Measurements from ENCODE around the gene KDM5B.
A peak's percentile ranks its signal among the peaks of the same experiment; 100 is the strongest.
"Not testable (repeated sequence)": the region's sequence is repeated elsewhere in the genome, so short reads cannot be mapped to it uniquely, and the experiment has no call there.

DNA sequence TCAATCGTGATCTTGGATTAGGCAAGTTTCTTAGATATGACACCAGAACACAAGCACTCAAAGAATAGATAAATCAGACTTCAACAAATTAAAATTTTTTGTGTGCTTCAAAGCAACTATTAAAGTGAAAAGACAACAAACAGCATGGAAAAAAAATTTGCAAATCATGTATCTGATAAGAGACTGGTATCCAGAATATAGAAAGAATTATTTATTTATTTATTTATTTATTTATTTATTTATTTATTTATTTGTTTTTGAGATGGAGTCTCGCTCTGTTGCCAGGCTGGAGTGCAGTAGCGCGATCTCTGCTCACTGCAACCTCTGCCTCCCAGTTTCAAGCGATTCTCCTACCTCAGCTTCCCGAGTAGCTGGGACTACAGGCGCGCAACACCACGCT, 21.0 kb upstream of the KDM5B start:
- not testable (repeated sequence) for TF ChIP-seq ZNF701 (tag by site-specific recombination; IDR thresholded peaks at IDR 0.05); BCL11B (tag by site-specific recombination; IDR thresholded peaks at IDR 0.05; ENCODE audit: low read depth); HOXA7 (CRISPR knock-in tag; IDR thresholded peaks at IDR 0.05; ENCODE audit: borderline replicate concordance); YY1 (tag by site-specific recombination; IDR thresholded peaks at IDR 0.05); ZBTB7A (tag by site-specific recombination; IDR thresholded peaks at IDR 0.05; ENCODE audit: low read depth); ZBTB1 (tag by site-specific recombination; IDR thresholded peaks at IDR 0.05); ZNF423 (tag by site-specific recombination; IDR thresholded peaks at IDR 0.05); ZNF184 (tag by site-specific recombination; IDR thresholded peaks at IDR 0.05); ZNF747 (tag by site-specific recombination; IDR thresholded peaks at IDR 0.05)
- TF ChIP-seq, protein P1, sequence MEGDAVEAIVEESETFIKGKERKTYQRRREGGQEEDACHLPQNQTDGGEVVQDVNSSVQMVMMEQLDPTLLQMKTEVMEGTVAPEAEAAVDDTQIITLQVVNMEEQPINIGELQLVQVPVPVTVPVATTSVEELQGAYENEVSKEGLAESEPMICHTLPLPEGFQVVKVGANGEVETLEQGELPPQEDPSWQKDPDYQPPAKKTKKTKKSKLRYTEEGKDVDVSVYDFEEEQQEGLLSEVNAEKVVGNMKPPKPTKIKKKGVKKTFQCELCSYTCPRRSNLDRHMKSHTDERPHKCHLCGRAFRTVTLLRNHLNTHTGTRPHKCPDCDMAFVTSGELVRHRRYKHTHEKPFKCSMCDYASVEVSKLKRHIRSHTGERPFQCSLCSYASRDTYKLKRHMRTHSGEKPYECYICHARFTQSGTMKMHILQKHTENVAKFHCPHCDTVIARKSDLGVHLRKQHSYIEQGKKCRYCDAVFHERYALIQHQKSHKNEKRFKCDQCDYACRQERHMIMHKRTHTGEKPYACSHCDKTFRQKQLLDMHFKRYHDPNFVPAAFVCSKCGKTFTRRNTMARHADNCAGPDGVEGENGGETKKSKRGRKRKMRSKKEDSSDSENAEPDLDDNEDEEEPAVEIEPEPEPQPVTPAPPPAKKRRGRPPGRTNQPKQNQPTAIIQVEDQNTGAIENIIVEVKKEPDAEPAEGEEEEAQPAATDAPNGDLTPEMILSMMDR (tag by site-specific recombination; IDR thresholded peaks at IDR 0.05) = not testable (repeated sequence)
- peak; percentile 67; the same call in 1 of the 2 replicates for TF ChIP-seq ZNF138 (tag by site-specific recombination; IDR thresholded peaks at IDR 0.05; ENCODE audit: borderline replicate concordance)
- TF ChIP-seq, protein P2, sequence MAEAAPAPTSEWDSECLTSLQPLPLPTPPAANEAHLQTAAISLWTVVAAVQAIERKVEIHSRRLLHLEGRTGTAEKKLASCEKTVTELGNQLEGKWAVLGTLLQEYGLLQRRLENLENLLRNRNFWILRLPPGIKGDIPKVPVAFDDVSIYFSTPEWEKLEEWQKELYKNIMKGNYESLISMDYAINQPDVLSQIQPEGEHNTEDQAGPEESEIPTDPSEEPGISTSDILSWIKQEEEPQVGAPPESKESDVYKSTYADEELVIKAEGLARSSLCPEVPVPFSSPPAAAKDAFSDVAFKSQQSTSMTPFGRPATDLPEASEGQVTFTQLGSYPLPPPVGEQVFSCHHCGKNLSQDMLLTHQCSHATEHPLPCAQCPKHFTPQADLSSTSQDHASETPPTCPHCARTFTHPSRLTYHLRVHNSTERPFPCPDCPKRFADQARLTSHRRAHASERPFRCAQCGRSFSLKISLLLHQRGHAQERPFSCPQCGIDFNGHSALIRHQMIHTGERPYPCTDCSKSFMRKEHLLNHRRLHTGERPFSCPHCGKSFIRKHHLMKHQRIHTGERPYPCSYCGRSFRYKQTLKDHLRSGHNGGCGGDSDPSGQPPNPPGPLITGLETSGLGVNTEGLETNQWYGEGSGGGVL (tag by site-specific recombination; IDR thresholded peaks at IDR 0.05) = not testable (repeated sequence)

All from HEK293 (cell line).